K562 (cell line): Measurements from ENCODE around the gene FES. TPM values are rescaled to one million over a fixed set of nuclear protein-coding genes. Genes with fewer than 3 reads are reported as not detected.

Source experiments
- CHAMP1 ChIP-seq: fragments of 450-650 bp; IDR thresholded peaks from 2 replicates; pipeline ENCODE4 v1.6.1; 2016; ENCODE audit warnings: mild to moderate bottlenecking
- EP300 ChIP-seq: IDR thresholded peaks from 2 replicates; pipeline ENCODE4 v1.6.1; 2012; ENCODE audit warnings: low read length, improper control_type of control experiment
- ETV6 ChIP-seq, 3 experiments: fragments of 150-350 bp in 1 of 3; sonication (generic) in 1 of 3; formaldehyde crosslinking in 1 of 3; IDR thresholded peaks; 2 replicates each; pipeline versions ENCODE4 v1.6.1 to v1.8.0; 2014 to 2022; ENCODE audit warnings: borderline replicate concordance in 2 of 3, low read depth in 2 of 3, antibody characterized with exemption in 1 of 3, low read length in 1 of 3, mild to moderate bottlenecking in 1 of 3, missing genetic modification reagents in 1 of 3
- HCFC1 ChIP-seq: IDR thresholded peaks from 2 replicates; pipeline ENCODE4 v1.6.1; 2012; ENCODE audit warnings: low read depth, low read length, improper control_type of control experiment
- HDGF ChIP-seq: fragments of 450-650 bp; IDR thresholded peaks from 2 replicates; pipeline ENCODE4 v1.6.1; 2016
- MAFG ChIP-seq: fragments of 450-650 bp; conservative IDR thresholded peaks from 2 replicates; pipeline ENCODE4 v1.6.1; 2016; ENCODE audit warnings: missing genetic modification characterization, missing compliant biosample characterization
- MITF ChIP-seq: IDR thresholded peaks from 2 replicates; pipeline ENCODE4 v1.6.1; 2014; ENCODE audit warnings: antibody characterized with exemption
- PHB2 ChIP-seq: fragments of 450-650 bp; IDR thresholded peaks from 2 replicates; pipeline ENCODE4 v1.6.1; 2017; ENCODE audit warnings: low read depth
- RFX5 ChIP-seq: IDR thresholded peaks from 2 replicates; pipeline ENCODE4 v1.6.1; 2011; ENCODE audit warnings: low read depth, mild to moderate bottlenecking, improper control_type of control experiment, low read length
- ZSCAN29 ChIP-seq: fragments of 450-650 bp; IDR thresholded peaks from 2 replicates; pipeline ENCODE4 v1.6.1; 2017
- polyA plus RNA-seq, 8 experiments: library from polyadenylated mRNA; depleted of rRNA in 4 of 8; stranded (reverse) in 5 of 8; unstranded in 3 of 8; fragments of >200 nt; fragmentation: Nextera tagmentation in 2 of 8; fragmentation: Illumina TruSeq in 1 of 8; extraction: Ambion mirVana in 2 of 8; extraction: Trizol in 1 of 8; gene quantifications; 2 replicates each; pipeline versions ENCODE4 v1.2.1 to v1.2.3, GENCODE V29; 2011 to 2014; ENCODE audit warnings: inconsistent platforms in 1 of 8, missing spikeins in 1 of 8
- total RNA-seq, 7 experiments: library from RNA; depleted of rRNA in 6 of 7; stranded (reverse); fragments of >200 nt in 6 of 7; fragmentation: Illumina TruSeq in 2 of 7; extraction: Trizol in 2 of 7; gene quantifications; 2 replicates each; pipeline versions ENCODE4 v1.2.1 to v1.2.3, GENCODE V29; 2011 to 2021; ENCODE audit warnings: low replicate concordance in 1 of 7
- TF ChIP-seq, protein P1 (sequence below): fragments of 200-600 bp; sonication (generic); IDR thresholded peaks from one replicate; pipeline ENCODE4 v1.6.1; 2012; ENCODE audit warnings: mild to moderate bottlenecking, low read depth, low read length, inconsistent platforms

Gene FES
- total and polyA plus RNA-seq, 9 of the 15 experiments (the other 6 are each of a cell fraction or from before 2014, with no cell fraction given): 0.38 to 2.6 (median 0.82) TPM

- TF ChIP-seq, protein P1, sequence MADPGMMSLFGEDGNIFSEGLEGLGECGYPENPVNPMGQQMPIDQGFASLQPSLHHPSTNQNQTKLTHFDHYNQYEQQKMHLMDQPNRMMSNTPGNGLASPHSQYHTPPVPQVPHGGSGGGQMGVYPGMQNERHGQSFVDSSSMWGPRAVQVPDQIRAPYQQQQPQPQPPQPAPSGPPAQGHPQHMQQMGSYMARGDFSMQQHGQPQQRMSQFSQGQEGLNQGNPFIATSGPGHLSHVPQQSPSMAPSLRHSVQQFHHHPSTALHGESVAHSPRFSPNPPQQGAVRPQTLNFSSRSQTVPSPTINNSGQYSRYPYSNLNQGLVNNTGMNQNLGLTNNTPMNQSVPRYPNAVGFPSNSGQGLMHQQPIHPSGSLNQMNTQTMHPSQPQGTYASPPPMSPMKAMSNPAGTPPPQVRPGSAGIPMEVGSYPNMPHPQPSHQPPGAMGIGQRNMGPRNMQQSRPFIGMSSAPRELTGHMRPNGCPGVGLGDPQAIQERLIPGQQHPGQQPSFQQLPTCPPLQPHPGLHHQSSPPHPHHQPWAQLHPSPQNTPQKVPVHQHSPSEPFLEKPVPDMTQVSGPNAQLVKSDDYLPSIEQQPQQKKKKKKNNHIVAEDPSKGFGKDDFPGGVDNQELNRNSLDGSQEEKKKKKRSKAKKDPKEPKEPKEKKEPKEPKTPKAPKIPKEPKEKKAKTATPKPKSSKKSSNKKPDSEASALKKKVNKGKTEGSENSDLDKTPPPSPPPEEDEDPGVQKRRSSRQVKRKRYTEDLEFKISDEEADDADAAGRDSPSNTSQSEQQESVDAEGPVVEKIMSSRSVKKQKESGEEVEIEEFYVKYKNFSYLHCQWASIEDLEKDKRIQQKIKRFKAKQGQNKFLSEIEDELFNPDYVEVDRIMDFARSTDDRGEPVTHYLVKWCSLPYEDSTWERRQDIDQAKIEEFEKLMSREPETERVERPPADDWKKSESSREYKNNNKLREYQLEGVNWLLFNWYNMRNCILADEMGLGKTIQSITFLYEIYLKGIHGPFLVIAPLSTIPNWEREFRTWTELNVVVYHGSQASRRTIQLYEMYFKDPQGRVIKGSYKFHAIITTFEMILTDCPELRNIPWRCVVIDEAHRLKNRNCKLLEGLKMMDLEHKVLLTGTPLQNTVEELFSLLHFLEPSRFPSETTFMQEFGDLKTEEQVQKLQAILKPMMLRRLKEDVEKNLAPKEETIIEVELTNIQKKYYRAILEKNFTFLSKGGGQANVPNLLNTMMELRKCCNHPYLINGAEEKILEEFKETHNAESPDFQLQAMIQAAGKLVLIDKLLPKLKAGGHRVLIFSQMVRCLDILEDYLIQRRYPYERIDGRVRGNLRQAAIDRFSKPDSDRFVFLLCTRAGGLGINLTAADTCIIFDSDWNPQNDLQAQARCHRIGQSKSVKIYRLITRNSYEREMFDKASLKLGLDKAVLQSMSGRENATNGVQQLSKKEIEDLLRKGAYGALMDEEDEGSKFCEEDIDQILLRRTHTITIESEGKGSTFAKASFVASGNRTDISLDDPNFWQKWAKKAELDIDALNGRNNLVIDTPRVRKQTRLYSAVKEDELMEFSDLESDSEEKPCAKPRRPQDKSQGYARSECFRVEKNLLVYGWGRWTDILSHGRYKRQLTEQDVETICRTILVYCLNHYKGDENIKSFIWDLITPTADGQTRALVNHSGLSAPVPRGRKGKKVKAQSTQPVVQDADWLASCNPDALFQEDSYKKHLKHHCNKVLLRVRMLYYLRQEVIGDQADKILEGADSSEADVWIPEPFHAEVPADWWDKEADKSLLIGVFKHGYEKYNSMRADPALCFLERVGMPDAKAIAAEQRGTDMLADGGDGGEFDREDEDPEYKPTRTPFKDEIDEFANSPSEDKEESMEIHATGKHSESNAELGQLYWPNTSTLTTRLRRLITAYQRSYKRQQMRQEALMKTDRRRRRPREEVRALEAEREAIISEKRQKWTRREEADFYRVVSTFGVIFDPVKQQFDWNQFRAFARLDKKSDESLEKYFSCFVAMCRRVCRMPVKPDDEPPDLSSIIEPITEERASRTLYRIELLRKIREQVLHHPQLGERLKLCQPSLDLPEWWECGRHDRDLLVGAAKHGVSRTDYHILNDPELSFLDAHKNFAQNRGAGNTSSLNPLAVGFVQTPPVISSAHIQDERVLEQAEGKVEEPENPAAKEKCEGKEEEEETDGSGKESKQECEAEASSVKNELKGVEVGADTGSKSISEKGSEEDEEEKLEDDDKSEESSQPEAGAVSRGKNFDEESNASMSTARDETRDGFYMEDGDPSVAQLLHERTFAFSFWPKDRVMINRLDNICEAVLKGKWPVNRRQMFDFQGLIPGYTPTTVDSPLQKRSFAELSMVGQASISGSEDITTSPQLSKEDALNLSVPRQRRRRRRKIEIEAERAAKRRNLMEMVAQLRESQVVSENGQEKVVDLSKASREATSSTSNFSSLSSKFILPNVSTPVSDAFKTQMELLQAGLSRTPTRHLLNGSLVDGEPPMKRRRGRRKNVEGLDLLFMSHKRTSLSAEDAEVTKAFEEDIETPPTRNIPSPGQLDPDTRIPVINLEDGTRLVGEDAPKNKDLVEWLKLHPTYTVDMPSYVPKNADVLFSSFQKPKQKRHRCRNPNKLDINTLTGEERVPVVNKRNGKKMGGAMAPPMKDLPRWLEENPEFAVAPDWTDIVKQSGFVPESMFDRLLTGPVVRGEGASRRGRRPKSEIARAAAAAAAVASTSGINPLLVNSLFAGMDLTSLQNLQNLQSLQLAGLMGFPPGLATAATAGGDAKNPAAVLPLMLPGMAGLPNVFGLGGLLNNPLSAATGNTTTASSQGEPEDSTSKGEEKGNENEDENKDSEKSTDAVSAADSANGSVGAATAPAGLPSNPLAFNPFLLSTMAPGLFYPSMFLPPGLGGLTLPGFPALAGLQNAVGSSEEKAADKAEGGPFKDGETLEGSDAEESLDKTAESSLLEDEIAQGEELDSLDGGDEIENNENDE: no peak
- peak; percentile 40 for TF ChIP-seq EP300
- peak; percentile 33; the same call in 1 of the 2 replicates for TF ChIP-seq CHAMP1
- TF ChIP-seq HDGF: 0 out of 2 replicates have a peak, but pooled peaks have one; percentile 42
- TF ChIP-seq MITF: no peak
- peak; percentile 47; the same call in 1 of the 2 replicates for TF ChIP-seq RFX5
- 0 out of 2 replicates have a peak, but pooled peaks have one; percentile 51 for TF ChIP-seq ZSCAN29
- TF ChIP-seq ETV6 (IDR thresholded peaks at IDR 0.05; ENCODE audit: borderline replicate concordance in 1 of 2, low read depth in 2 of 2, low read length in 1 of 2): no peak; a peak in 1 of 4 replicates
- no peak for TF ChIP-seq ETV6 (CRISPR knock-in tag; IDR thresholded peaks at IDR 0.05; ENCODE audit: borderline replicate concordance)
- peak; percentile 74 for TF ChIP-seq HCFC1
- TF ChIP-seq PHB2: no peak
- TF ChIP-seq MAFG (tag): no peak
These were observed 47.7 kb downstream of the FES start, which contains the start of gene HDDC3 (continued) for GRCh38 chr15:90931828-90932659.
